ENCODE measurements around the gene SPATS2L.

Gene SPATS2L

GRCh38 chr2:200430017-200430416 lies 123.5 kb downstream of the SPATS2L start:
- Histone ChIP-seq H3K27me3 (no peaks in the 10 kb centered on the region), H3K4me1 (no peaks in the 10 kb centered on the region), H4K20me1 (no peaks in the 10 kb centered on the region), H3K9ac (no peak overlapping the region), H3K4me3 (no peak overlapping the region), H3K4me2 (no peak overlapping the region), H3K9me3 (replicated peaks in 1 of 11) (no peaks in the 10 kb centered on the region; a peak in 1 of 22 replicates), H3K36me3 (peaks cover 0 to 40% (median 14%) of the 10 kb centered on the region in 11 experiments; a peak in 10 of 22 replicates), H3K27ac (no peak overlapping the region)
- no peak for TF ChIP-seq Cebpa-rat (IDR thresholded peaks at IDR 0.05)

GRCh38 chr2:200431996-200432705 lies 125.7 kb downstream of the SPATS2L start:
- Histone ChIP-seq H4K20me1 (no peaks in the 10 kb centered on the region), H3K27ac (no peak overlapping the region), H3K4me2 (no peak overlapping the region), H3K4me3 (no peak overlapping the region), H3K27me3 (no peaks in the 10 kb centered on the region), H3K9ac (no peak overlapping the region), H3K4me1 (no peaks in the 10 kb centered on the region), H3K9me3 (replicated peaks in 1 of 11) (peaks cover 0 to 3% (median 0%) of the 10 kb centered on the region in 11 experiments; a peak in 1 of 22 replicates), H3K36me3 (peaks cover 0 to 45% (median 26%) of the 10 kb centered on the region in 11 experiments; a peak in 13 of 22 replicates)
- TF ChIP-seq Cebpa-rat (IDR thresholded peaks at IDR 0.05): no peak

GRCh38 chr2:200435379-200435778 lies 128.9 kb downstream of the SPATS2L start:
- Histone ChIP-seq H3K4me1 (no peaks in the 10 kb centered on the region), H3K9ac (no peak overlapping the region), H4K20me1 (no peaks in the 10 kb centered on the region), H3K27me3 (no peaks in the 10 kb centered on the region), H3K27ac (no peak overlapping the region), H3K4me2 (no peak overlapping the region), H3K4me3 (no peak overlapping the region), H3K9me3 (replicated peaks in 1 of 11) (peaks cover 0 to 3% (median 0%) of the 10 kb centered on the region in 11 experiments; a peak in 1 of 22 replicates), H3K36me3 (peaks cover 10 to 50% (median 22%) of the 10 kb centered on the region in 11 experiments; a peak in 18 of 22 replicates)
- no peak for TF ChIP-seq Cebpa-rat (IDR thresholded peaks at IDR 0.05)

- H3K4me1 ChIP-seq: no peaks in the 10 kb centered on the region
- no peaks in the 10 kb centered on the region for H3K27me3 ChIP-seq
- peaks cover 27 to 73% (median 45%) of the 10 kb centered on the region in 11 experiments for H3K36me3 ChIP-seq
- H3K27ac ChIP-seq: no peak overlapping the region
- H4K20me1 ChIP-seq: no peaks in the 10 kb centered on the region
- no peak overlapping the region for H3K4me2 ChIP-seq
- no peak overlapping the region for H3K4me3 ChIP-seq
- no peak for TF ChIP-seq Cebpa-rat (IDR thresholded peaks at IDR 0.05)
- 0 out of 22 replicates have a peak, but pooled peaks cover 0 to 3% (median 0%) of the 10 kb centered on the region in 11 experiments for H3K9me3 ChIP-seq (replicated peaks in 1 of 11)
- no peak overlapping the region for H3K9ac ChIP-seq
Observed at GRCh38 chr2:200438251-200438650, 131.8 kb downstream of the SPATS2L start.

- no peaks in the 10 kb centered on the region for H4K20me1 ChIP-seq
- H3K9ac ChIP-seq: no peak overlapping the region
- H3K27ac ChIP-seq: no peak overlapping the region
- 0 out of 20 replicates have a peak, but pooled peaks cover 0 to under 1% (median 0%) of the 10 kb centered on the region in 10 experiments for H3K4me1 ChIP-seq
- peaks cover 29 to 79% (median 51%) of the 10 kb centered on the region in 11 experiments for H3K36me3 ChIP-seq
- 0 out of 22 replicates have a peak, but pooled peaks cover 0 to 3% (median 0%) of the 10 kb centered on the region in 11 experiments for H3K9me3 ChIP-seq (replicated peaks in 1 of 11)
- H3K4me2 ChIP-seq: no peak overlapping the region
- TF ChIP-seq Cebpa-rat (IDR thresholded peaks at IDR 0.05): no peak
- no peak overlapping the region for H3K4me3 ChIP-seq
- no peaks in the 10 kb centered on the region for H3K27me3 ChIP-seq
Observed at GRCh38 chr2:200438846-200439245, 132.4 kb downstream of the SPATS2L start.

GRCh38 chr2:200439981-200440380 lies 133.5 kb downstream of the SPATS2L start:
- no peaks in the 10 kb centered on the region for H3K27me3 ChIP-seq
- peaks cover 0 to 9% (median 6%) of the 10 kb centered on the region in 10 experiments; a peak in 12 of 20 replicates for H3K4me1 ChIP-seq
- no peak for TF ChIP-seq Cebpa-rat (IDR thresholded peaks at IDR 0.05)
- H3K4me2 ChIP-seq: no peak overlapping the region
- peaks cover 29 to 91% (median 60%) of the 10 kb centered on the region in 11 experiments for H3K36me3 ChIP-seq
- no peak overlapping the region for H3K27ac ChIP-seq
- H3K4me3 ChIP-seq: no peak overlapping the region
- H3K9ac ChIP-seq: no peak overlapping the region
- H4K20me1 ChIP-seq: no peaks in the 10 kb centered on the region
- 0 out of 22 replicates have a peak, but pooled peaks cover 0 to 3% (median 0%) of the 10 kb centered on the region in 11 experiments for H3K9me3 ChIP-seq (replicated peaks in 1 of 11)

GRCh38 chr2:200442471-200442870 lies 136.0 kb downstream of the SPATS2L start:
- H4K20me1 ChIP-seq: no peaks in the 10 kb centered on the region
- no peaks in the 10 kb centered on the region for H3K9me3 ChIP-seq (replicated peaks in 1 of 11)
- peaks cover 0 to 9% (median 6%) of the 10 kb centered on the region in 10 experiments; a peak in 12 of 20 replicates for H3K4me1 ChIP-seq
- H3K27me3 ChIP-seq: no peaks in the 10 kb centered on the region
- H3K4me2 ChIP-seq: no peak overlapping the region
- H3K4me3 ChIP-seq: no peak overlapping the region
- no peak overlapping the region for H3K9ac ChIP-seq
- H3K36me3 ChIP-seq: peaks cover 31 to 99% (median 55%) of the 10 kb centered on the region in 11 experiments
- TF ChIP-seq Cebpa-rat (IDR thresholded peaks at IDR 0.05): no peak
- H3K27ac ChIP-seq: no peak overlapping the region

- Histone ChIP-seq H3K4me3 (no peak overlapping the region), H3K9me3 (replicated peaks in 1 of 11) (no peaks in the 10 kb centered on the region), H3K27me3 (no peaks in the 10 kb centered on the region), H3K4me1 (peaks cover 0 to 9% (median 6%) of the 10 kb centered on the region in 10 experiments; a peak in 12 of 20 replicates), H3K36me3 (peaks cover 31 to 97% (median 55%) of the 10 kb centered on the region in 11 experiments), H3K4me2 (no peak overlapping the region), H3K9ac (no peak overlapping the region), H3K27ac (no peak overlapping the region), H4K20me1 (no peaks in the 10 kb centered on the region)
- TF ChIP-seq Cebpa-rat (IDR thresholded peaks at IDR 0.05): no peak
Observed at GRCh38 chr2:200443376-200443775, 136.9 kb downstream of the SPATS2L start.

- H3K27ac ChIP-seq: no peak overlapping the region
- H3K9me3 ChIP-seq (replicated peaks in 1 of 11): no peaks in the 10 kb centered on the region
- peaks cover 0 to 9% (median 6%) of the 10 kb centered on the region in 10 experiments; a peak in 12 of 20 replicates for H3K4me1 ChIP-seq
- no peak for TF ChIP-seq Cebpa-rat (IDR thresholded peaks at IDR 0.05)
- no peak overlapping the region for H3K4me3 ChIP-seq
- H3K27me3 ChIP-seq: no peaks in the 10 kb centered on the region
- no peak overlapping the region for H3K9ac ChIP-seq
- peak overlapping the region in 3 of 11 experiments; percentile 23 to 45 (median 28); a peak in 3 of 22 replicates for H3K4me2 ChIP-seq
- H4K20me1 ChIP-seq: no peaks in the 10 kb centered on the region
- H3K36me3 ChIP-seq: peaks cover 31 to 93% (median 54%) of the 10 kb centered on the region in 11 experiments
Observed at GRCh38 chr2:200443916-200444315, 137.4 kb downstream of the SPATS2L start.
